Measurements from ENCODE around the gene MYRF. TPM values are rescaled to one million over a fixed set of nuclear protein-coding genes. Genes with fewer than 3 reads are reported as not detected.

The MYRF gene
- total and polyA plus RNA-seq, 2 donors (not counting 1 experiment from before 2014, with no cell fraction given) = 0.27 to 0.34 TPM

DNA sequence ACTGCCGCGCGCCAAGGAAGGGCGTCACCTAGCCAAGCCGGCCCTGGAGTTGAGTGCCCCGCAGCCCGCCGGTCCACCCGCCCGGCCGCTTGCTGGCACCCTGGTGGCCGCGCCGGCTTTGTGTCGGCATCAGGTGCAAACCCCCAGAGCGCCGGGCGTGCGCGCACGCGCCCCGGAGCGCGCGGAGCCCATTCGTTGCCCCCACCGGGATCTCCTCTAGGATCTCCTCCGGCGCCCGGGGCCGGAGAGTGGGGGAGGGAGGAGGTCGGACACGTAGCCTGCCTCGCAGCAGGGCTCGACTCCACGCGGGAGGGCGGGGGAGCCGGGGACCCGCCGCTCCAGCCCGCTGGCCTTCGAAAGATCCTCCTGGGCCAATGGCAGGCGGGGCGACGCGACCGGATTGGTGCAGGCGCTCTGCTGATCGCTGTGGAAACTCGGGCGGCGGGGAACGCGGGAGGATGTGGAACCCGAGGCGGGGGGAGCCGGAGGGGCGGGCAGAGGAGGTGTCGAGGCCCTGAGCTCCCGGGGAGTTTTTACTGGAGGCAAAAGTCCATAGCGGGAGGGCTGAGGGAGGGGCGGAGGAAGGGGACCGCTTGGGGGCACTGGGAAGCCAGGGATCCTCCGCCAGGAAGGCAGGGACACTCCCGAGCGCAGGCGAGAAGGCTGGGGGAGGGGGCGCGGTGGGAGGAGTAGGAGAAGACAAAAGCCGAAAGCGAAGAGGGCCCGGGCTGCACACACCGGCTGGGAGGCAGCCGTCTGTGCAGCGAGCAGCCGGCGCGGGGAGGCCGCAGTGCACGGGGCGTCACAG, 75.3 kb downstream of the MYRF start, which contains the start of gene FADS2:
TSS of gene FADS2 (plus strand) at position 730 of the 808 bp plus-strand sequence. CDS start 91 bp downstream, outside the sequence.
- TF ChIP-seq, protein P1, sequence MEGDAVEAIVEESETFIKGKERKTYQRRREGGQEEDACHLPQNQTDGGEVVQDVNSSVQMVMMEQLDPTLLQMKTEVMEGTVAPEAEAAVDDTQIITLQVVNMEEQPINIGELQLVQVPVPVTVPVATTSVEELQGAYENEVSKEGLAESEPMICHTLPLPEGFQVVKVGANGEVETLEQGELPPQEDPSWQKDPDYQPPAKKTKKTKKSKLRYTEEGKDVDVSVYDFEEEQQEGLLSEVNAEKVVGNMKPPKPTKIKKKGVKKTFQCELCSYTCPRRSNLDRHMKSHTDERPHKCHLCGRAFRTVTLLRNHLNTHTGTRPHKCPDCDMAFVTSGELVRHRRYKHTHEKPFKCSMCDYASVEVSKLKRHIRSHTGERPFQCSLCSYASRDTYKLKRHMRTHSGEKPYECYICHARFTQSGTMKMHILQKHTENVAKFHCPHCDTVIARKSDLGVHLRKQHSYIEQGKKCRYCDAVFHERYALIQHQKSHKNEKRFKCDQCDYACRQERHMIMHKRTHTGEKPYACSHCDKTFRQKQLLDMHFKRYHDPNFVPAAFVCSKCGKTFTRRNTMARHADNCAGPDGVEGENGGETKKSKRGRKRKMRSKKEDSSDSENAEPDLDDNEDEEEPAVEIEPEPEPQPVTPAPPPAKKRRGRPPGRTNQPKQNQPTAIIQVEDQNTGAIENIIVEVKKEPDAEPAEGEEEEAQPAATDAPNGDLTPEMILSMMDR (IDR thresholded peaks at IDR 0.05) = no peak
- TF ChIP-seq EZH2 (IDR thresholded peaks at IDR 0.05; ENCODE audit: borderline replicate concordance, insufficient read depth, low read depth, low read length, poor library complexity, severe bottlenecking) = no peak
- peak within 1 kb of the TSS in 1 of 2 donors; percentile 45 for H3K27ac ChIP-seq (ENCODE audit: low read length in 2 of 2)
- H3K4me2 ChIP-seq (replicated peaks; ENCODE audit: low read depth, low read length, poor library complexity, severe bottlenecking) = peak within 1 kb of the TSS; percentile 93

More for the DNA sequence above, 75.3 kb downstream of the MYRF start, which contains the start of gene FADS2:
- peak within 1 kb of the TSS; percentile 51 to 70 (median 62) for H3K4me3 ChIP-seq (ENCODE audit: control extremely low read depth in 1 of 5, extremely low read depth in 1 of 5, insufficient read depth in 1 of 5, low read depth in 2 of 5, low read length in 4 of 5)
- H3K9me3 ChIP-seq (ENCODE audit: control extremely low read depth in 1 of 3, control insufficient read depth in 2 of 3, insufficient read depth in 1 of 3, low read length in 2 of 3) = no peaks in the 10 kb centered on the region
- peak within 1 kb of the TSS; percentile 88 for H2AFZ ChIP-seq (ENCODE audit: insufficient read depth, low read depth, low read length, poor library complexity, severe bottlenecking)
- Mint-ChIP-seq H3K27me3 (no peaks in the 10 kb centered on the region), H3K4me1 (peaks cover 17% of the 10 kb centered on the region), H3K27ac (peak within 1 kb of the TSS; percentile 76), H3K4me3 (peak within 1 kb of the TSS; percentile 93), H3K9me3 (ENCODE audit: insufficient read depth) (no peaks in the 10 kb centered on the region)
- under 1% methylated on average over 83 of the region's 83 CpGs for WGBS (ENCODE audit: insufficient coverage)
- H3K36me3 ChIP-seq (replicated peaks in 1 of 2; ENCODE audit: control extremely low read depth in 1 of 2, control insufficient read depth in 1 of 2, extremely low read depth in 1 of 2, insufficient read depth in 2 of 2, low read length in 1 of 2) = no peaks in the 10 kb centered on the region
- peaks cover 0 to 13% (median 2%) of the 10 kb centered on the region in 4 experiments for H3K27me3 ChIP-seq (replicated peaks in 1 of 4; ENCODE audit: control extremely low read depth in 1 of 4, control insufficient read depth in 3 of 4, insufficient read depth in 4 of 4, low read length in 3 of 4)
- no peaks in the 10 kb centered on the region for H3K79me2 ChIP-seq (ENCODE audit: control insufficient read depth, insufficient read depth, low read length)
- ATAC-seq (ENCODE audit: low read depth) (peak; percentile 66), DNase-seq (peak; percentile 72)
- ChIA-PET POLR2A (interaction anchor here (0.8 kb wide), 1 partner anchor 13 kb away, joined by 3 read pairs; no protein-coding TSS in a partner anchor), CTCF (interaction anchor here (1.0 to 2.4 kb wide), 5 partner anchors 10 to 280 kb away, joined by 3 to 15 read pairs (median 3); partner anchors contain the start of gene FADS1)
- H3K4me1 ChIP-seq (ENCODE audit: control insufficient read depth in 2 of 2, insufficient read depth in 2 of 2, low read length in 2 of 2) = peaks cover 13 to 23% of the 10 kb centered on the region in 2 donors
- H3K9ac ChIP-seq (ENCODE audit: low read length) = peak within 1 kb of the TSS; percentile 65
- intact Hi-C loops (cut with micrococcal nuclease) = loop anchor here (1.0 kb wide), 1 partner anchor 11 kb away; no protein-coding TSS in a partner anchor
- H4K20me1 ChIP-seq (ENCODE audit: control insufficient read depth, insufficient read depth, low read length, poor library complexity, severe bottlenecking) = no peaks in the 10 kb centered on the region

All from B cell (primary cell).